BLaER1 (cell line): ENCODE results near the gene CFAP299.
"Not testable (repeated sequence)": the region's sequence is repeated elsewhere in the genome, so short reads cannot be mapped to it uniquely, and the experiment has no call there.

Experiments
- H3K27ac ChIP-seq: shearing (Covaris generic); formaldehyde crosslinking; 2 replicates; pipeline ENCODE4 v1.8.1; 2022
- H3K27me3 ChIP-seq: shearing (Covaris generic); formaldehyde crosslinking; 2 replicates; pipeline ENCODE4 v1.8.1; 2022
- H3K36me3 ChIP-seq: shearing (Covaris generic); formaldehyde crosslinking; 2 replicates; pipeline ENCODE4 v1.8.1; 2022
- H3K4me1 ChIP-seq: shearing (Covaris generic); formaldehyde crosslinking; 2 replicates; pipeline ENCODE4 v1.8.1; 2022
- H3K4me2 ChIP-seq: shearing (Covaris generic); formaldehyde crosslinking; 2 replicates; pipeline ENCODE4 v1.8.1; 2022
- H3K4me3 ChIP-seq: shearing (Covaris generic); formaldehyde crosslinking; 2 replicates; pipeline ENCODE4 v1.8.1; 2022
- H3K9ac ChIP-seq: shearing (Covaris generic); formaldehyde crosslinking; 2 replicates; pipeline ENCODE4 v1.8.1; 2022
- H3K9me3 ChIP-seq: shearing (Covaris generic); formaldehyde crosslinking; 2 replicates; pipeline ENCODE4 v1.8.1; 2022
- H4K20me1 ChIP-seq: shearing (Covaris generic); formaldehyde crosslinking; 2 replicates; pipeline ENCODE4 v1.8.1; 2022
- Cebpa-rat ChIP-seq: shearing (Covaris generic); IDR thresholded peaks from 2 replicates; pipeline ENCODE4 v1.8.1; 2022

Gene CFAP299

DNA sequence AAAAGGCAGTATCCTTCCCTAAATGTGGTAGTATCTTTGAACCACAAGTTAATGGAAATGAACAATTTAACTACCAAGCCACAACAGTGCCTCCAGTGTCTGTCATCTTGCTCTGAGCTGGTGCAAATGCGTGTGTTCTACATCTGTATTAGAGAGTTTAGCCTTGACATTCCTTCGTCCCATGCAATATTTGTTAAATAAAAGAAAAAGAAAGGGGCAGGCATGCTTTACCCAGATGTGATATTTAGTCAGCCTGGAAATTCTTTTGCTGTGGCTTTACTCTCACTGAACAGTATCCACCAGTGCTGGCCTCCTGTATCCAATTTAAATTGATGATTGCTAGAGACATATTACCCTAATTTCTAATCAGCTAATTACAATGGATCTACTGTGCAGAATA is 310.5 kb downstream of the CFAP299 start:
- no peaks in the 10 kb centered on the region for H3K27me3 ChIP-seq
- peaks cover 4% of the 10 kb centered on the region; the same call in 1 of the 2 replicates for H3K4me1 ChIP-seq
- no peak overlapping the region for H3K4me2 ChIP-seq
- H3K9me3 ChIP-seq: no peaks in the 10 kb centered on the region
- no peak overlapping the region for H3K9ac ChIP-seq
- H4K20me1 ChIP-seq: no peaks in the 10 kb centered on the region
- H3K27ac ChIP-seq: no peak overlapping the region
- TF ChIP-seq Cebpa-rat: no peak
- H3K36me3 ChIP-seq: no peaks in the 10 kb centered on the region
- H3K4me3 ChIP-seq: no peak overlapping the region

DNA sequence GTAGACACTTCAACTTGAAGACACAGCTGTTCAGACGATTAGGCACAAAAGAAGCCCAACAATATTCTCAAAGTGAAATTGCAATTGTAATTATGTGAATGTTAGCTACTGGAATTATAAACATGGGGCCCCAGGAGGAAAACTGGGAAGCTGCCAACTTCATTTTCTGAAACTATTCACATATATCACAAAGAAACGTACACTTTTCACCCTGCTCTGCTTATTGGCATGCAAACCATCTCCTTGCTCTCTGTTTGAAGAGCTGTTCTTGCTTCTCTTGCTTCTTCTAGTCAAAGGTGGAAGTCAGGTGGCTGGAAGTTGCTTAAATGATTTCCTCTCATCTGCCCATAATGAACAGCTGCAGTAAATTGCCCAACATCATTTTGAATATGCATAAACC is 320.1 kb downstream of the CFAP299 start:
- Histone ChIP-seq H3K4me3 (no peak overlapping the region), H3K27ac (no peak overlapping the region), H3K9ac (no peak overlapping the region), H3K36me3 (no peaks in the 10 kb centered on the region), H4K20me1 (no peaks in the 10 kb centered on the region), H3K4me1 (peaks cover 9% of the 10 kb centered on the region; the same call in 1 of the 2 replicates), H3K4me2 (no peak overlapping the region), H3K27me3 (no peaks in the 10 kb centered on the region), H3K9me3 (peaks cover 6% of the 10 kb centered on the region)
- TF ChIP-seq Cebpa-rat: no peak

DNA sequence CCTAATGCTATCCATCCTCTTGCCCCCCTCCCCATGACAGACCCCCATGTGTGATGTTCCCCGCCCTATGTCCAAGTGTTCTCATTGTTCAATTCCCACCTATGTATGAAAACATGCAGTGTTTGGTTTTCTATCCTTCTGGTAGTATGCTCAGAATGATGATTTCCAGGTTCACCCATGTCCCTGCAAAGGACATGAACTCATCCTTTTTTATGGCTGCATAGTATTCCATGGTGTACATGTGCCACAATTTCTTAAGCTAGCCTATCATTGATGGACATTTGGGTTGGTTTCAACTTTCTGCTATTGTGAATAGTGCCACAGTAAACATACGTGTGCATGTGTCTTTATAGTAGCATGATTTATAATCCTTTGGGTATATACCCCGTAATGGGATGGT is 334.6 kb downstream of the CFAP299 start:
- not testable (repeated sequence) for H3K9me3 ChIP-seq, H3K36me3 ChIP-seq, H3K9ac ChIP-seq, H3K4me2 ChIP-seq, H3K27me3 ChIP-seq, H3K4me1 ChIP-seq, H4K20me1 ChIP-seq, H3K27ac ChIP-seq, H3K4me3 ChIP-seq

DNA sequence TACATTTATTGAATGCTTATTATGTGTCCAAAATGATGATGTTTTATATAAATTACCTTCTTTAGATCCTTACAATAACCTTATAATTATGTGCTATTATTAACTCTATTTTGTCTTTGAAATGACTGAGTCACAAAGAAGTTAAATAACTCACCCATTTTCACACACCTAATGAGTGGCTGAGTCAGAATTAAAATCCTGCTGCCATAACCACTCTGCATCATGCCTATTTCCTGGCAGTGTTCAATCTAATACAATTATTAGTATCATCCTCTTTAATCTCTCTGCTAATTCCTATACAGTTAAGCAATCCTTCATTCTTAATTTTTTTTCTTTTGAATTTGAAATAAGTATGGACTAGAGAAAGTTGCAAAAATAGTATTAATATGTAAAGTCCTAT is 342.9 kb downstream of the CFAP299 start:
- H4K20me1 ChIP-seq: no peaks in the 10 kb centered on the region
- no peak overlapping the region for H3K27ac ChIP-seq
- no peak overlapping the region for H3K9ac ChIP-seq
- H3K4me3 ChIP-seq: no peak overlapping the region
- no peaks in the 10 kb centered on the region for H3K27me3 ChIP-seq
- no peak overlapping the region for H3K4me2 ChIP-seq
- H3K36me3 ChIP-seq: no peaks in the 10 kb centered on the region
- H3K4me1 ChIP-seq: peaks cover 10% of the 10 kb centered on the region; the same call in 1 of the 2 replicates
- peaks cover 6% of the 10 kb centered on the region; the same call in 1 of the 2 replicates for H3K9me3 ChIP-seq
- no peak for TF ChIP-seq Cebpa-rat

DNA sequence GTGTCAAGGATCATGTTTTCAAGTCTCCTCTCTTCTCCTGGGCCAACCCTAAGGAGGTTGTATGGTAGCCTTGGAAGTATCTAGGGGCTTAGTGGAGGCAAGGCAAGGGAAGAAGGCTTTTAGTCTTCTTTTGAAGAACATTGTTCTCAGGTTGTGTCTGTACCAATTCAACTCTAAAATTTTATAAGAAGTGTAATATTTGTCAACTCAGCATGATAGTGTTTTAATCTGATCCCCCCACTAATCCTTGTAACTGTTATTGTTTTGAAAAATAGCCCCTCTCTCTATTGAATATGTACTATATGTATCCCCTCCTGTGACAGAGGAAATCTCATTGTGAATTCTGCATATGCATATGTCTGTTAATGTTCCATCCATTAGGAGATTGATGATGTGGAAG is 345.4 kb downstream of the CFAP299 start:
- H3K9me3 ChIP-seq: peaks cover 1% of the 10 kb centered on the region; the same call in 1 of the 2 replicates
- no peak overlapping the region for H3K27ac ChIP-seq
- no peak for TF ChIP-seq Cebpa-rat
- H3K4me3 ChIP-seq: no peak overlapping the region
- H4K20me1 ChIP-seq: no peaks in the 10 kb centered on the region
- no peak overlapping the region for H3K9ac ChIP-seq
- peaks cover 15% of the 10 kb centered on the region; the same call in 1 of the 2 replicates for H3K4me1 ChIP-seq
- no peak overlapping the region for H3K4me2 ChIP-seq
- H3K36me3 ChIP-seq: no peaks in the 10 kb centered on the region
- no peaks in the 10 kb centered on the region for H3K27me3 ChIP-seq

DNA sequence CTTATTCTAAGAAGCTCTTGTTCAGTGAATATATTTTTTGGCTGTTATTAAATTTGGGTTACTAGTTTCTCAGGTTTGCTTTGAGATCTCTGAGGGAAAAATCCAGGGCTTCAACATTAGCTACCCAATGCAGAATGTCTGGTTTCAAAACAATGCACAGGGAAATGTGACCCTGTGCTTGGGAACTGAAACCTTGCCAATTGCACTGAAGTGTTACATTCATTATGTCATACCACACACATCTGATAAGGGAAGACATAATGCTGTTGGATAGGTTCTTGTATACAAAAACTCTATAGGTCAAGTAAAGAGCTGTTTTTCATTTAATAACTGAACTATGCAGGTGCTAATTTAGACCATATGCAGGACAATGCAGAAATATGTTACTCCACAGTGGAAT is 349.7 kb downstream of the CFAP299 start:
- H3K36me3 ChIP-seq: no peaks in the 10 kb centered on the region
- TF ChIP-seq Cebpa-rat: no peak

DNA sequence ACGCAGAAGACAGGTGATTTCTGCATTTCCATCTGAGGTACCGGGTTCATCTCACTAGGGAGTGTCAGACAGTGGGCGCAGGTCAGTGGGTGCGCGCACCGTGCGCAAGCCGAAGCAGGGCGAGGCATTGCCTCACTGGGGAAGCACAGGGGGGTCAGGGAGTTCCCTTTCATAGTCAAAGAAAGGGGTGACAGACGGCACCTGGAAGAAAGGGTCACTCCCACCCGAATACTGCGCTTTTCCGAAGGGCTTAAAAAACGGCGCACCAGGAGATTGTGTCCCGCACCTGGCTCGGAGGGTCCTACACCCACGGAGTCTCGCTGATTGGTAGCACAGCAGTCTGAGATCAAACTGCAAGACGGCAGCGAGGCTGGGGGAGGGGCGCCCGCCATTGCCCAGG is 352.2 kb downstream of the CFAP299 start:
- not testable (repeated sequence) for H3K9ac ChIP-seq, H4K20me1 ChIP-seq, H3K36me3 ChIP-seq, H3K27ac ChIP-seq, H3K4me1 ChIP-seq, H3K9me3 ChIP-seq, H3K27me3 ChIP-seq, H3K4me3 ChIP-seq, H3K4me2 ChIP-seq

More for the DNA sequence above, 349.7 kb downstream of the CFAP299 start:
- Histone ChIP-seq H3K4me2 (no peak overlapping the region), H4K20me1 (no peaks in the 10 kb centered on the region), H3K9ac (no peak overlapping the region), H3K4me3 (no peak overlapping the region), H3K4me1 (peaks cover 15% of the 10 kb centered on the region; the same call in 1 of the 2 replicates), H3K9me3 (no peaks in the 10 kb centered on the region), H3K27ac (no peak overlapping the region), H3K27me3 (no peaks in the 10 kb centered on the region)

DNA sequence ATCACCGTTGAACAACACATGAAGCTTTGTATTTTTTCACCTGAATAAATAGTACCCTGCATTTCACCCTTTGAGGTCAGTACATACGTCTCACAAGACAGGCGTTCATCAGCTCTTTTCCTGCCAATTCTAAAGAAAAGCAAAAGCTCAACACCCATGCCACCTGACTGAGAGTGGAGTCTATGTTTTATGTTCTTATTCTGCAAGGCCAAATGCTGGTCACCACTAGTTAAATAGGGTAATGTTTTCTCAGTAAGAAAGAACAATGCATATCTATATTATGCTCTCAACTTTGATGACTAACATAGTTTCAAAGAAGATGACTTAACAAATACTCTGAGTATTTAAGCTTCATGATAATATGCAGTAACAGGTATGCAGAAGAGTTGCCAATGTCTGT is 358.6 kb downstream of the CFAP299 start:
- TF ChIP-seq Cebpa-rat: no peak
- Histone ChIP-seq H3K9me3 (peaks cover 5% of the 10 kb centered on the region; the same call in 1 of the 2 replicates), H3K4me3 (no peak overlapping the region), H3K27ac (no peak overlapping the region), H3K9ac (no peak overlapping the region), H3K27me3 (no peaks in the 10 kb centered on the region), H3K4me1 (peaks cover 7% of the 10 kb centered on the region), H3K4me2 (no peak overlapping the region), H3K36me3 (no peaks in the 10 kb centered on the region), H4K20me1 (no peaks in the 10 kb centered on the region)

DNA sequence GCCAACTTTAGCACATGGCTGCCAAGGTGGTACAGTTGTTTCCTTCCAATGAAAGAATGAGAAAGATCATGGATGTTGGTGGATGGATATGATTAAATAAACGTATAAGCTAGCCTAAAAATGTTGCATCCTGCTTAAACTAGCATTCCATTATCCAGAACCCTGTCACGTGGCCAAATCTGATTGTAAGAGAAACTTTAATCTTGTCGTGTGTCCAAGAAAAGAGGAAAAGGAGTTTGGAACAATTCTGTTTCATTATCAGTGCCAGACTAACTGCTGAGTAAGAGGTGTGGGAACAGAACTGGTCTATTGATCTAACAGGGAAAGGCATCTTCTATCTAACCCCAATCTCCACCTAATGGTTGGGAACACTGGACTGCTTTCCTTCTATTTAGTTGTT is 369.8 kb downstream of the CFAP299 start:
- no peaks in the 10 kb centered on the region for H3K36me3 ChIP-seq
- no peak for TF ChIP-seq Cebpa-rat
- no peaks in the 10 kb centered on the region for H3K9me3 ChIP-seq
- no peaks in the 10 kb centered on the region for H4K20me1 ChIP-seq
- no peak overlapping the region for H3K4me2 ChIP-seq
- no peak overlapping the region for H3K27ac ChIP-seq
- H3K4me3 ChIP-seq: no peak overlapping the region
- no peaks in the 10 kb centered on the region for H3K4me1 ChIP-seq
- H3K27me3 ChIP-seq: no peaks in the 10 kb centered on the region
- no peak overlapping the region for H3K9ac ChIP-seq

DNA sequence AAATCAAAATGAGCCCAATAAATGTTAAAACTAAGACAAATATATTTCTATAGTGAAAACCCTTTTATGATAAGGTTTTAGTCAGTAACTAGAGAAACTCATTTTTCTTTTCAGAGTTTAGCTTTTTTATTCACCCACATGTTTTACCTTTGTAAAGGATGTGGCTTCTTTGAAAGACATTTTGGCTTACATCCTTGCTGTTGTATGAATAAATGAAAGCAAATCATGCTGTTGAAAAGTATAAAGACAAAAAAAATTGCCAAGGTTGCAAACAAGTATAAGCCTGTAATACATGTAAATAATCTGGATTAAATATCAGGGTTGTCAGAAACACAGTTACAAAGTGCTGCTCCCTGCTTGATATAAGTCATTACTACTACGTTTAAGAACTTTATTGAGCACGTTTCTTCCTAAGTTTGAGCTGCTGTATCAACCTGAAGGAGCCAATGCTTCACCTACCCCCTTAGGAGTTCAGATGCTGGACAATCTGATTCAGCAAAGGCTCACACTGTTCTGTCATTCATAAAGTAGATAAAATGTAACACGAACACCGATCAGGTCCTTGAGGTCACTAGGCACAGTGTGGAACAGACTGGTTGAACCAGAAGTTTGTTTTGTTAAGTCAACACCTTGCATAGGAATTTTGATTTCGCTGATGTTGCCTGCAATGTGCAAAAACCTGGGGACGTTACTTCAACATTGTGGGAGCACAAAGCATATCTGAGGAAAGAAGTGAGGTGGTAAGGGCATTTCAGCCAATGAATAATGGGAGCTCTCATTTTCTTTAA is 373.7 kb downstream of the CFAP299 start:
- H3K4me2 ChIP-seq: no peak overlapping the region

More for the DNA sequence above, 373.7 kb downstream of the CFAP299 start:
- TF ChIP-seq Cebpa-rat: no peak
- Histone ChIP-seq H3K27me3 (no peaks in the 10 kb centered on the region), H3K4me3 (no peak overlapping the region), H3K36me3 (no peaks in the 10 kb centered on the region), H3K9ac (no peak overlapping the region), H3K4me1 (no peaks in the 10 kb centered on the region), H4K20me1 (no peaks in the 10 kb centered on the region), H3K27ac (no peak overlapping the region), H3K9me3 (no peaks in the 10 kb centered on the region)
